ENCODE results near the gene TNS2. TPM values are rescaled to one million over a fixed set of nuclear protein-coding genes. Genes with fewer than 3 reads are reported as not detected.

TNS2 gene
- total RNA-seq, 1 donor from 2014 or later: 99.3 TPM

DNA sequence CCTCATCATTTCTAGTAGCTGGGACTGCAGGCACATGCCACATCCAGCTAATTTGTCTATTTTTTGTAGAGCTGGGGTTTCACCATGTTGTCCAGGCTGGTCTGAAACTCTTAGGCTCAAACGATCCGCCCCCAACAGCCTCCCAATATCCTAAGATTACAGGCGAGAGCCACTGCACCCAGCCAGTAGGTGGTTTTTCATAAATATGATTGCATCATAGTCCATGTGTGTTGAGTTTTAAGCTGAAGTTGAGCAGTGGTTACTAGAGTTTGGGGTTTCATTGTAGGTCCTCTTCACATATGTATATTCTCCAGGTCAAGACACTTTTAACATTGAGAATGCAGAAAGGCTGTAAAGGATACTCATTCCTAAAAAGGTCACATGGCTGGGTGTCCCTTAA lies 13.1 kb upstream of the TNS2 start:
- intact Hi-C loops (cut with DNase I): no loop called here
- no peak for DNase-seq (ENCODE audit: low spot score)

GRCh38 chr12:53039851-53040250 lies 10.0 kb upstream of the TNS2 start:
- no peak for DNase-seq (ENCODE audit: low spot score)

DNA sequence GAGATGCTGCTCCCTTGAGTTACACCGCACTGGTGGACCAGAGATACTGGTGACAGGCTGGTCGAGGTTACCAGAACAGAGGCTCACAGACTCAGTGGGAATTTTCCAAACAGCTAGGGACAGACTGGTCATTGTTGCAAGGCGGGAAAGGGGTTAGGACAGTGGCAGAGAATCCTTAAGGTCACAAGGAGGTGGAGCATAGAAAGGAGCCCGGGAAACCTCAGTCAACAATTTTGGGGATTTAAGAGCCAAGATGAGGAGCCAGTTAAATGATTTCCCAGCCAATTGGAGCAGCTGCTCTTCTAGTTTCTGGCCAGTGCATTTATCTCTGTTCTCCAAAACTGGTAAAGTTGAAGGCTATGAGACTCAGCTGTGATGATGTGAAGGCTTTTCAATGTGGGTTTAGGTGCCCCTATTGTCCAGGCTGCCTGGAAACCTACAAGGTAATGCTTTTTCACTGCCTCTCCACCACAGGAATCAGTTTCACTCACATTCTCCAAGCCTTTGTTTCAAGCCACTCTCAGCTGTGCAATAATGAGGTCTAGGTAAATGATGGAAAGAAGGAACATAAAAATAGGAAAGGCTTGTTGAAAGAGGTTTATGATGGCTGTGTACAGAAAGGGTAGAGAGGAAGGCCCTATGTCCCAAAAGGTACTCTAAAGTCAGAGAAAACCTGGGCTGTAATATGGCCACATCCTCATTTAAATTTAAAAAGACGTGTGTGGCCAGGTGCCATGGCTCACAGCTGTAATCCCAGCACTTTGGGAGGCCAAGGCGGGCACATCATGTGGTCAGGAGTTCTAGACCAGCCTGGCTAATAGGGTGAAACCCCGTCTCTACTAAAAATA lies 7.0 kb upstream of the TNS2 start:
- no peak for DNase-seq (ENCODE audit: low spot score)
- intact Hi-C loops (cut with DNase I): loop anchor here (10.0 kb wide), 1 partner anchor 1008 kb away; no protein-coding TSS in a partner anchor

More at GRCh38 chr12:53039851-53040250, 10.0 kb upstream of the TNS2 start:
- intact Hi-C loops (cut with DNase I): loop anchor here (10.0 kb wide), 1 partner anchor 1005 kb away; no protein-coding TSS in a partner anchor

GRCh38 chr12:53044052-53044581 lies 5.7 kb upstream of the TNS2 start:
- intact Hi-C loops (cut with DNase I): loop anchor here (10.0 kb wide), 1 partner anchor 1009 kb away; no protein-coding TSS in a partner anchor
- no peak for DNase-seq (ENCODE audit: low spot score)

GRCh38 chr12:53044896-53045695 lies 4.8 kb upstream of the TNS2 start:
- intact Hi-C loops (cut with DNase I): loop anchor here (10.0 kb wide), 1 partner anchor 1010 kb away; no protein-coding TSS in a partner anchor
- DNase-seq (ENCODE audit: low spot score): no peak

- intact Hi-C loops (cut with DNase I): loop anchor here (10.0 kb wide), 1 partner anchor 1011 kb away; no protein-coding TSS in a partner anchor
- no peak for DNase-seq (ENCODE audit: low spot score)
Observed at GRCh38 chr12:53045696-53046045, 4.2 kb upstream of the TNS2 start.

DNA sequence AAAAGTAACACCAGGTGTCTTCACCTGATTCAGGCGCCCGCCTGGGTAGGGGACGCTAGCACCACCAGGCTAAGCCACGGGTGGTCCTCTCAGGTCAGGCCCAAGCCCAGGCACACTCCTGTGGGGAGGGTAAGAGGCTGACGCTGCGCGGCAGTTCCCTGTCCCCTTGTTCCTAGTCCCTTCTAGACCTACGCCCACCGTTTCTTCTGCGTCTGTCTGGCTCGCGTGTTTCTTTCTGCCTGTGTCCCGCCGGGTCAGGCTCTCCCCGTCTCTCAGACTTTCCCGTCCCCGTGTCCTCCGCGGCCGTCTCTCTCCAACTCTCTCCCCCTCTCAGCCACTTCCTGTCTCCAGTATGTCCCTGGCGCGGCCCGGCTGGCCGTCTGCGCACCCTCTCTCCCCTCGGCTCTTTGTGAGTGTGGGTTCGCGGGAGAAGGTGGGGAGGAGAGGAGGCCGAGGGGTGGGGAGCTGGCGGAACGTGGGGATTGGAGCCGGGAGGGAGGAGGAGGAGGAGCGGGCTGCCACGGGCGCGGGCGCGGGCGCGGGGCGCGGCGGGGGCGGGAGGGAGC lies 3.1 kb upstream of the TNS2 start:
- intact Hi-C loops (cut with DNase I): loop anchor here (10.0 kb wide), 1 partner anchor 1012 kb away; no protein-coding TSS in a partner anchor
- DNase-seq (ENCODE audit: low spot score): peak; percentile 91

DNA sequence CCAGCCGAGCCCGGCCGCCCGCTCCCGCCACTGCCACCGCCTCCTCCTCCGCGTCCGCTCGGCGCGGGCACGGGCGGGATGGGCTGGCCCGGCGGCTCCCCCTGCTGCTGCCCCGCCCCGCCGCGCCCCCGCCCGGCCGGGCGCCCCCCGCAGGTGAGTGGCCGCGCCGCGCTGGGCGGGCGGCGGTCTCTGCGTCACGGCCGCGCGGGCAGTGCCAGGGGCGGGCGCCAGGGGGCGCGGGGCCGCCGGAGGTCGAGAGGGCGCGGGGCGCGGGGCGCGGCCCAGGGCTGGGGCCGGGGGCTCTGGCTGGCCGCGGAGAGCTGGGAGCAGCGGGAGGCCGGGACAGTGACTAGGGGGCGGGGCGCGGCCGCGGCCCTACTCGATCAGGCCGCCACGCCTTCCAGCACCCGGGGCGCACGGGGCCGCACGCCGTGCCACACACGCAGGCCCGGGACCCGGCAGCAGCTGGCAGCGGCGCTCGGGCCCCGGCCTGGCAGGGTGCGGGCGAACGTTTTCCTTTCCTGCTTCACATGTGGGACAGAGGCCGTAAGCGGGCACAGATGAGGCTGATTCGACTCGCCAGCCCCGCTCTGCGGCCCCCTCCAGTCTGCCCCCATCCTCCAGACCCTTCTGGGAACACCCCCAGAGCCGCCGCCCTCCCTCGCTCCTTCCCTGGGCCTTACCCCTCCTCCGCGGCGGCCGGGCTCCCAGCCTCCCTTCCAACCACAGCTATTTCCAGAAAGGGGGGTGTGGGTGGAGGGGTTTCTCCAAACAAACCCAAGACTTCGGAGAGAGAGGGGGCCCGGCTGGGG lies 2.4 kb upstream of the TNS2 start:
- peak; percentile 89 for DNase-seq (ENCODE audit: low spot score)
- intact Hi-C loops (cut with DNase I): loop anchor here (10.0 kb wide), 1 partner anchor 1013 kb away; no protein-coding TSS in a partner anchor

- no peak for DNase-seq (ENCODE audit: low spot score)
- intact Hi-C loops (cut with DNase I): loop anchor here (10.0 kb wide), 1 partner anchor 1013 kb away; no protein-coding TSS in a partner anchor
Observed at GRCh38 chr12:53048033-53048779, 1.7 kb upstream of the TNS2 start.

- intact Hi-C loops (cut with DNase I): loop anchor here (10.0 kb wide), 1 partner anchor 1014 kb away; no protein-coding TSS in a partner anchor
- DNase-seq (ENCODE audit: low spot score): no peak
Observed at GRCh38 chr12:53048780-53049401, 974 bp upstream of the TNS2 start.

DNA sequence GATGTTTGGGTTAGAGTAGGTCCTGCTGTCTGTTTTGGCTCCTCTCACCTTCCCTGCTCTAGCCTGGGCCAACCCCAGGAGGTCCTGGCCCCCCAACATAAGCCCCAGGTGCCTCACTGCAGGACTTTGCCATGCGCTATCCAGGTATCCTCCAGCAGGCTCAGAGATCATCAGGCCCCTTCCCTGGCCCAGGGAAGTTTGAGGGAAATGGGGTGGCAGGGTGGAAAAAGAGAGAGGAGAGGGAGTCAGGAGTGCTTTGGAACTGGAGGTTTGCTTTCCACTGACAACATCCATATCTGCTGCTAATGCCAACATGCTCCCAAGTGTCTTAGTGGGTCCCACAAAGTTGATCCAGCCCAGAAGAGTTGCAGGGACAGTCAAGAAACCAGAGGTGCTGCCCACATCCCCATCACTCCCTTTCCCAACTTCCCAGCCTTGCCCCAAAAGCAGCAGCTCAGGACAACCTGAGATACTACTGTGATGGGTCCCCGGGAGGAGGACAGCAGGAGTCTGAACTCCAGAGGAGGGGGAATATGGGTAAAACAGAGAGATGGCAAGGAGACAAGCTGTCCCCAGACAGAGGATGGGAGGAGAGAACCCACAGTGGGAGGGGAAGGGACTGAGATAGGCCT lies 677 bp downstream of the TNS2 start:
- DNase-seq (ENCODE audit: low spot score): no peak
- intact Hi-C loops (cut with DNase I): loop anchor here (1.0 kb wide), 1 partner anchor 44 kb away; the partner anchor contains the start of gene EIF4B

GRCh38 chr12:53051058-53051880 lies 1.4 kb downstream of the TNS2 start:
- intact Hi-C loops (cut with DNase I): loop anchor here (1.0 kb wide), 1 partner anchor 45 kb away; the partner anchor contains the start of gene EIF4B
- peak; percentile 87 for DNase-seq (ENCODE audit: low spot score)

GRCh38 chr12:53051881-53052412 lies 2.1 kb downstream of the TNS2 start:
- DNase-seq (ENCODE audit: low spot score): peak; percentile 75
- intact Hi-C loops (cut with DNase I): loop anchor here (1.0 kb wide), 1 partner anchor 46 kb away; the partner anchor contains the start of gene EIF4B

GRCh38 chr12:53052419-53053217 lies 2.8 kb downstream of the TNS2 start:
- intact Hi-C loops (cut with DNase I): no loop called here
- peak; percentile 94 for DNase-seq (ENCODE audit: low spot score)

Data from cardiac septum (tissue), 1 donor.